Activated CD8-positive, alpha-beta memory T cell treated with anti-CD3 and anti-CD28 coated beads for 36 hours (primary cell): ENCODE measurements around the gene CRTC1. TPM values are rescaled to one million over a fixed set of nuclear protein-coding genes. Genes with fewer than 3 reads are reported as not detected.

Source experiments
- CTCF ChIA-PET: fragments of 350-600 bp; sonication (Branson Sonifier 250); formaldehyde crosslinking; loops from one replicate; lab custom pipeline; 2021; ENCODE audit warnings: antibody characterized with exemption; lab: Charles Lee
- POLR2A ChIA-PET: fragments of 350-600 bp; sonication (Branson Sonifier 250); formaldehyde crosslinking; loops from one replicate; lab custom pipeline; 2021; ENCODE audit warnings: antibody characterized with exemption; lab: Charles Lee
- total RNA-seq, 2 experiments: library from RNA; stranded (reverse); gene quantifications; one replicate each; pipeline ENCODE4 v1.2.3, GENCODE V29; 2021

Gene CRTC1
- total RNA-seq, 2 experiments from 2014 or later = 5.0 to 5.5 TPM

DNA sequence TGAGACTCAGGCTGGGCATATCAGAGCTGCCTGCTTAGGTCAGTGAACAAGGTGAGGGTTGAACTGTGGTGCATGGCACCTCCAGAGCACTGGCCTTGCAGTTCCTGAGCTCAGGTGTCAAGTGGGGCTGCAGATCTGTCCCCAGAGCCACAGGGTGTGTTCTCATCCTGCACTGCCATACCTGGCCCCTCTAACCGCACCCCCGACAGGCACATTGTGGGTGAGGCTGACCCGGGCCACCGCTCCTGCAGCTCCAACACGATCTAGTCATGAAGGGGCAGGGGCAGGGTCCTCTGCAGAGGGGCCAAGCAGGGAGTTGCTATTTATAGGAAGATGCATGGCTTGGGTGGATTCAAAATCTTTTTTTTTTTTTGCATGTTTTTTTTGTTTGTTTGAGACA is 16.7 kb upstream of the CRTC1 start:
- ChIA-PET POLR2A (no interaction called here), CTCF (no interaction called here)

DNA sequence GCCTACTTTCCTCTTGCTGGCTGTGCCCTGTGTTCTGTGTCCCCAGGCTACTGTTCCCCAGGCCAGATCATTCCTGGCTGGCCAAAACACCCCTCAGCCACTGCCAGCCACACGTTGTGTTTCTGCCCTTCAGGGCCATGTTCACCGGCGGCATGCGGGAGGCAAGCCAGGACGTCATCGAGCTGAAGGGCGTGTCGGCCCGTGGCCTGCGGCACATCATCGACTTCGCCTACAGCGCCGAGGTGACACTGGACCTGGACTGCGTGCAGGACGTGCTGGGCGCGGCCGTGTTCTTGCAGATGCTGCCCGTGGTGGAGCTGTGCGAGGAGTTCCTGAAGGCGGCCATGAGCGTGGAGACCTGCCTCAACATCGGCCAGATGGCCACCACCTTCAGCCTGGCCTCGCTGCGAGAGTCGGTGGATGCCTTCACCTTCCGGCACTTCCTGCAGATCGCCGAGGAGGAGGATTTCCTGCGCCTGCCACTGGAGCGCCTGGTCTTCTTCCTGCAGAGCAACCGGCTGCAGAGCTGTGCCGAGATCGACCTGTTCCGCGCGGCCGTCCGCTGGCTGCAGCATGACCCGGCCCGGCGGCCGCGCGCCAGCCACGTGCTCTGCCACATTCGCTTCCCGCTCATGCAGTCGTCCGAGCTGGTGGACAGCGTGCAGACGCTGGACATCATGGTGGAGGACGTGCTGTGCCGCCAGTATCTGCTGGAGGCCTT is 15.8 kb upstream of the CRTC1 start:
- POLR2A ChIA-PET = no interaction called here
- CTCF ChIA-PET = no interaction called here

DNA sequence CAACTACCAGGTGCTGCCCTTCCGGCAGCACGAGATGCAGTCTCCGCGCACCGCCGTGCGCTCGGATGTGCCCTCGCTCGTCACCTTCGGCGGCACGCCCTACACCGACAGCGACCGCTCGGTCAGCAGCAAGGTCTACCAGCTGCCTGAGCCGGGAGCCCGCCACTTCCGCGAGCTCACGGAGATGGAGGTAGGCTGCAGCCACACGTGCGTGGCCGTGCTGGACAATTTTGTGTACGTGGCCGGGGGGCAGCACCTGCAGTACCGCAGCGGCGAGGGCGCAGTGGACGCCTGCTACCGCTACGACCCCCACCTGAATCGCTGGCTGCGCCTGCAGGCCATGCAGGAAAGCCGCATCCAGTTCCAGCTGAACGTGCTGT is 15.2 kb upstream of the CRTC1 start:
- POLR2A ChIA-PET = no interaction called here
- CTCF ChIA-PET = no interaction called here

DNA sequence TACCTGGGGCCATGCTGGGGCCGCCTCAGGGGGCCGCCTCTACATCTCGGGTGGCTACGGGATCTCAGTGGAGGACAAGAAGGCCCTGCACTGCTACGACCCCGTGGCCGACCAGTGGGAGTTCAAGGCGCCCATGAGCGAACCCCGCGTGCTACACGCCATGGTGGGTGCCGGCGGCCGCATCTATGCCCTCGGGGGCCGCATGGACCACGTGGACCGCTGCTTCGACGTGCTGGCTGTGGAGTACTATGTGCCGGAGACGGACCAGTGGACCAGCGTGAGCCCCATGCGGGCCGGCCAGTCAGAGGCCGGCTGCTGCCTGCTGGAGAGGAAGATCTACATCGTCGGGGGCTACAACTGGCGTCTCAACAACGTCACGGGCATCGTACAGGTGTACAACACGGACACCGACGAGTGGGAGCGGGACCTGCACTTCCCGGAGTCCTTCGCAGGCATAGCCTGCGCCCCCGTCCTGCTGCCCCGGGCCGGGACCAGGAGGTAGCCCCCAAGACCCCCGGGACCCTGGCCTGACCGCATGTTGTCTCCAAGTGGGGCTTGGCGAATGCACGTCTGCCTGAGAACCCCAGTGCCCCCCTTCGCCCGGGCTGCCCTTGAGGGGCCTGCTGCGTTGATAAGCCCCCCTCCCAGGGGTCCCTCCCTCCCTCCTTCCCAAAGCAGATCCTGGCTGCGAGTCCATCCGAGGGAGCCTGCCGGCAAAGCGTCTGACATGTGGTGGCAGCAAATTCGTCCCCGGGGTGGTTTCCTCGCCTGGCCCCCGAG is 14.5 kb upstream of the CRTC1 start:
- CTCF ChIA-PET = no interaction called here
- POLR2A ChIA-PET = no interaction called here

DNA sequence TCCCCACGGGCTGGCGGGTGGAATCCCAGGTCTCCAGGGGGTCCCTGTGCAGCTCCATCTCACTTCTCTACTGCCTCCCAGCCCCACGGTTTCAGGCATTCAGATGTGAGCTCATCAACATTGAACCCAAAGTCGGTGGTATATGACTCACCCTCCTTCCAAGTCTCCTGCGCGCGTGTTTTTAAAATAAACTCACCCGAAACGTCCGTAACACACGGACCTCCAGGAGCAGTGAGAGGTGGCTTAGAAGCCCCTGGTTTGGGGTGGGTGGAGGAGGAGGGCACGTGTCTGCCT is 14.0 kb upstream of the CRTC1 start:
- POLR2A ChIA-PET = no interaction called here

DNA sequence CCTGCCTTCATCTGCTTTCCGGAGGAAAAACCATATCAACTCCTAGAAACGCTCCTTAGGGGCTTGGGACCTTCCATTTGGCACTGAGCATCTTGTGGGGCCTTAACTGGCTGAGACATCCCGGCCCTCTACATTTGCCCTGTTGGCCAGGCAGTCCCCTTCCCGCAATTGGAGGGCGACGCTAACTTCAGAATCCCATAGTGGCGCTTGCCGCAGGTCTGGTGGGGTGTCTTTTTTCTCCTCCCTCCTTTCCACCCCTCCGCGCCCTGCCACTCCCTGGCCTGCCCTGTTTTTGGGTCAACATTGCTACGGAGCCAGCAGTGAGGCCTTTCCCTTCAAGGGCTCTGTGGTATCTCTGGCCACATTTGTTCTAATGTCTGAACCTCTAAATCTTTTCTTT is 13.6 kb upstream of the CRTC1 start:
- POLR2A ChIA-PET = no interaction called here
- CTCF ChIA-PET = no interaction called here

More for the DNA sequence above, 14.0 kb upstream of the CRTC1 start:
- CTCF ChIA-PET = no interaction called here

DNA sequence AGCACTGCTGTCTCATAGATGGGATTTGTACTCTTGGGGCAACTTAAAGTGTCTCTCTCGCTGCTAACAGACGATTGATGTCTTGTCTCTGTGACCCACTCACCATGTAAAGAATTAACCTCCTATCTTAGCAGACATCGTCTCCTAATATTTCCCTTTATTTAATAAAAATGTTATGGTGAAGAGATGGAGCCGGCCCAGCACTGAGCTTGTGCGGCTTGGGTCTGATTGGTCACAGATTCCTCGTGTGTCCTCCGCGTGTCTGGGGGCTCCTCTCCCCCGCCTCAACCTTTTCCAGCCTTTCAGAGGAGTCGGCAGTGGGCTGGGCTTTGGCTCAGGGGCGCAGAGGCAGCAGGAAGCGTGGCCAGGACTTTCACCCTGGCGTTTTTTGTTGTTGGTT is 13.2 kb upstream of the CRTC1 start:
- CTCF ChIA-PET = no interaction called here
- POLR2A ChIA-PET = no interaction called here

DNA sequence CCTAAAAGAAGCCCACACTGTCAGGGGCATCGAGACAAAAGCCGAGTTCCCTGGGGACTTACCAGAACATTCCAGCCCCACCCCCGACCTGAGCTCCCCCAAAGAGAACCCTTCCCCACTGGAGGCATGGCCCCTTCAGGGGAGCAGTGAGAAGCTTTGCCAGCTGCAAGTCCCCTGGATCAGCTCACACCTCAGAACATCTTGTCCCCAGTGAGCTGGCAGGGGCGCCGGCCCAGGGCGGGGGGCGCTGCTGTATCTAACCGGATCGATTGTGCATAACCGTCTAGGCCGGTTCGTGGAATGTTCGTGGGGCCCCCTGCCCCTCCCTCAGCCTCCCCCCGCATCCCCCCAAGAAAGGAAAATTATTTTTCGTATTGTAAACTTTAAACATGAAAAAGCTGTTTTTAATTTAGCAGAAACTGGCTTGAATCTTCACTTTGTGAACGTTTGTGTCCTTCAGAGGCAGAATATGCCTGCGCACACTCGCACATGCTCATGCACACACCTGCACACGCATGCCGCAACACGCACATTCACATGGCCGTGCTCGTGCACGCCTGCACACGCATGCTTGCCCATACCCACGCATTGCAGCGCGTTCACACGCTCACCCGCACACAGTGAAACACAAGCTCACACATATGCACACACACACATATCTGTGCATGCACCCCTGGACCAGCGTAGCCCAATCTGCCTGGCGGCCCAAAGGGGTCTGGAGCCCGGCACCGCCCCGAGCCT is 12.0 kb upstream of the CRTC1 start:
- POLR2A ChIA-PET = no interaction called here
- CTCF ChIA-PET = interaction anchor here (1.2 kb wide), 1 partner anchor 78 kb away, joined by 3 read pairs; no protein-coding TSS in a partner anchor

DNA sequence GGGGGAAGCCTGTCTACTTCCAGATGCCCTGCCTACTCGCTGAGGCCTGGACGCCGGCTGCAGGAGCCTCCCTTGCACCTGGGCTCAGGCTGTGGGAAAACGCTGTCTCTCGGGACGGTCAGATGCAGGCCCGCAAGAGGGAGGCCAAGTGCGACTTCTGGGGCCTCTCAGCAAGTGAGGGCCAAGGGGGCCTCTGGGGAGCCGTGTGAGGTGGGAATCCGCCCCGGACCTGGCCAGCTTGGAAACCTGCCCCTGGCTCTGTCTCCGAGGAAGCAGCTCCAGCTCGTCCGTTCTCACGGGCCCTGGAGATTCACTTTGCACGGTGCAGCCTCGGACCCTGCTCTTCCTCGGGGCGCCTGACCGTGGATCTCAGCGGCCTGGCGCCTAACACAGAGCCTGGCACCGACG is 11.4 kb upstream of the CRTC1 start:
- ChIA-PET CTCF (interaction anchor here (1.2 kb wide), 1 partner anchor 78 kb away, joined by 3 read pairs; no protein-coding TSS in a partner anchor), POLR2A (no interaction called here)

DNA sequence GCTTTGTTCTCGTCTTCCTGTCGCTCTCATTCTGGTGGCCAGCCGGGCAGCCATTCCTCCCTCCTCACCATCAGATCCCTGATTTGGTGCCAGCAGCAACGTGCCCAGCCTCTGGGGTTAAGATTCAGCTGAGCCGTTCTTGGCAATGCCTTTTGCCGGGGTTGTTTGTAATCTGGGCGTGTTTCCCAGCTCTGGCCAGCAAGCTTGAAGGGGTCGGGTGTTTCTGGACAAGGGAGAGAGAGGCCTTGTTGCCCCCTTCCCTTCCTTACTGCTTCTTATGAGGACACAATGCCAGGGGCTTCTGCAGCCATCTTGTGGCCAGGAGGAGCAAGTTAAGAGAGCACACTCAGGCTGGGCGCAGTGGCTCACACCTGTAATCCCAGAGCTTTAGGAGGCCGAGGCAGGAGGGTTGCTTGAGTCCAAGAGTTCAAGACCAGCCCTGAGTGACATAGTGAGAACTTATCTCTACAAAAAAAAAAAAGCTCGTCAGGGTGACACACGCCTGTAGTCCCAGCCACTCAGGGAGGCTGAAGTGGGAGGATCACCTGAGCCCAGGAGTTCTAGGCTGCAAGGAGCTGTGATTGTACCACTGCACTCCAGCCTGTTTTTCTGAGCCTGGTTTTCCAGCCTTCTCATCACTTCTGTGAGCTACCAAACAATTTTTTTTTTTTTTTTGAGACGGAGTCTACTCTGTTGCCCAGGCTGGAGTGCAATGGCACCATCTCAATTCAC is 10.7 kb upstream of the CRTC1 start:
- POLR2A ChIA-PET = no interaction called here
- CTCF ChIA-PET = no interaction called here

DNA sequence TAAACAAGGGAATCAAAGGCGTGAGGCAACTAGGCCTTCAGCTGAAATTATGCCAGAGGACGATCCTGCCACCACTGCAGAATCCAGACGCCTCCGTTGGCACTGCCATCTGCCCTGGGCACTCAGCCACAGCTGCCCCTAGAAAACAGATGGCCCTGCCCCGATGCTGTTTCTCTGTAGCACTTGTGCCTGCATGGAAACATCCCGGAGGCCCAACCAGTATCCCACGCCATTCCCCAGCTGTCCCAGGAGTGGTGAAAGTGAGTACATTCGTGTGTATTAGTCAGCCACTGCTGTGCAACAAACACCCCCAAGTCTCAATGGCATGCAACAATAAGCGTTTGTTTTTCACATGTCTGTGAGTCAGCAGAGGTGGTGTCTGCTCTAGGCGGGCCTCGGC is 8.9 kb upstream of the CRTC1 start:
- ChIA-PET CTCF (interaction anchor here (0.6 kb wide), 1 partner anchor 18 kb away, joined by 3 read pairs; no protein-coding TSS in a partner anchor), POLR2A (interaction anchor here (0.5 to 0.7 kb wide), 3 partner anchors 14 to 390 kb away, joined by 4 to 6 read pairs (median 5); no protein-coding TSS in a partner anchor)

DNA sequence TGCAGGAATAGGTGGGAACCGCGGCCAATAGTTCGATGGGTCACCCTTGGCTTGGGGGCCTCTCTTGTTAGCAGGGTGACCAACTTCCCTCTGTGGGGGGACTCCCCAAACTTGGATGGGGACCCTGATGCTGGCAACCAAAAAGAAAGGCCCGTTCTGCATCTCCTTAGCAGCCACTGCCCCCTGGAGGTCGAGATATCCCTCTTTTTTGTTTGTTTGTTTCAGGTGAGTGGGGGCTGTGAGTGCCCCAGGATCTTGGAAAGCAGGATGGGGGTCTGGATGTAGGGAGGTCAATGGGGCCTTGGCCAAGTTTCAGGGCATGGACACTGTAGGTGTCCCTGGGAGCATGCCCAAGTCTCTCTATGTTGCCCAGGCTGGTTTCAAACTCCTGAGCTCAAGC is 7.7 kb upstream of the CRTC1 start:
- POLR2A ChIA-PET = no interaction called here
- CTCF ChIA-PET = interaction anchor here (1.2 to 1.4 kb wide), 2 partner anchors 18 to 86 kb away, joined by 3 read pairs; no protein-coding TSS in a partner anchor

DNA sequence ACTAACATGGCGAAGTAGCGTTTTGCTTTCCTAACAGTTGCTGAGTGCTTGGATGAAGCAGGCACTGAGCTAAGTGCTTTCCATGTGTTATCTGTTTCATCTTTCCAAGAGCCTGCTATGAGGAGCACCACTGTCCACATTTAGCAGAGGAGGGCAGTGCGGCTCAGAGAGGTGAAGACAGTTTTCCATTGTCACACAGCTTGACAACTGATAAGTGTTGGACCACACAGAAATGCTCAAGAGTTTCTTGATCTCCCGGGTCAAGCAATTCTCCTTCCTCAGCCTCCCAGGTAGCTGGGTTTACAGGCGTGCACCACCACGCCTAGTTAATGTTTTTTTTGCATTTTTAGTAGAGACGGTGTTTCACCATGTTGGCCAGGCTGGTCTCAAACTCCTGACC is 6.8 kb upstream of the CRTC1 start:
- ChIA-PET POLR2A (no interaction called here), CTCF (interaction anchor here (1.2 to 1.4 kb wide), 2 partner anchors 17 to 87 kb away, joined by 3 read pairs; no protein-coding TSS in a partner anchor)

DNA sequence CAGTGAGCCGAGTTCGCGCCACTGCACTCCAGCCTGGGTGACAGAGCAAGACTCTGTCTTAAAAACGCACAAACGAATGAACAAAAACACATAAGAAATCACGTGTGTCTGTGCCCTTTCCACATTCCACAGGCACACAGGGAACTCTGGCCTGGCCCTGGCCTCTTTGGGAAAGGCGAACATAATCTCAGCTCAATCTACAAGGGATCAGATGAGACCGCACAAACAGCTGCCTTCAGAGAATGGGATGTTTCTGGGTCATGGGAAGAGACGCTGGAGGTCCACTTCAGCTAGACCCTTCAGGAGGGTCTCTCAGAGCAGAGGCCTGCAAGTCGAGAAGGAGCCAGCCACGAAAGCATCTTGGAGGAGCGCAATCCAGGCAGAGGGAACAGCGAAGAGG is 6.3 kb upstream of the CRTC1 start:
- POLR2A ChIA-PET = no interaction called here
- CTCF ChIA-PET = interaction anchor here (1.4 kb wide), 1 partner anchor 16 kb away, joined by 3 read pairs; no protein-coding TSS in a partner anchor

DNA sequence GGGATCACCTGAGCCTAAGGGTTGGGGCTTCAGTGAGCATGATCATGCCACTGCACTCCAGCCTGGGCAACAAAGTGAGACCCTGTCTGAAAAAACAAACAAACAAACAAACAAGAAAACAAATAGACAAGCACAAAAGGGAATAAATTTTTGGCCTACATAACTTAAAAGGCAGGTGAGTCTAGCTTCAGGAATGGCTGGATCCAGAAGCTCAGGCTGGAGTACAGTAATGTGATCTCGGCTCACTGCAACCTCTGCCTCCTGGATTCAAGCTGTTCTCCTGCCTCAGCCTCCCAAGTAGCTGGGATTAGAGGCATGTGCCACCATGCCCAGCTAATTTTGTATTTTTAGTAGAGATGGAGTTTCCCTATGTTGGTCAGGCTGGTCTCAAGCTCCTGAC is 3.3 kb upstream of the CRTC1 start:
- ChIA-PET CTCF (interaction anchor here (0.6 kb wide), 1 partner anchor 143 kb away, joined by 3 read pairs; no protein-coding TSS in a partner anchor), POLR2A (interaction anchor here (0.6 kb wide), 1 partner anchor 92 kb away, joined by 6 read pairs; no protein-coding TSS in a partner anchor)

DNA sequence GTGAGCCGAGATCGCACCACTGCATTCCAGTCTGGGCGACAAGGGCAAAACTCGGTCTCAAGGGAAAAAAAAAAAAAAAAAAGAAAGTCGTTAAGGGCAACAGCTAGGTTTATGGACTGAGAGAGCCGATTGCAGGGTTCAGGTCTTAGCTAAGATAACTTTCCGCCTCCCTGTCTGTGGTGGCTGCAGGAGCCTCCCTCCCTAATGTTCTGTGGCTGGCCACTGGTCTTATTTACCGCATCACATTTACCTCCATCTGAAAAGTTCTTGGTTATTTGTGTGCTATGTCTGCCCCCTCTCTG is 722 bp upstream of the CRTC1 start:
- ChIA-PET POLR2A (no interaction called here), CTCF (interaction anchor here (0.7 kb wide), 1 partner anchor 602 kb away, joined by 3 read pairs; no protein-coding TSS in a partner anchor)

DNA sequence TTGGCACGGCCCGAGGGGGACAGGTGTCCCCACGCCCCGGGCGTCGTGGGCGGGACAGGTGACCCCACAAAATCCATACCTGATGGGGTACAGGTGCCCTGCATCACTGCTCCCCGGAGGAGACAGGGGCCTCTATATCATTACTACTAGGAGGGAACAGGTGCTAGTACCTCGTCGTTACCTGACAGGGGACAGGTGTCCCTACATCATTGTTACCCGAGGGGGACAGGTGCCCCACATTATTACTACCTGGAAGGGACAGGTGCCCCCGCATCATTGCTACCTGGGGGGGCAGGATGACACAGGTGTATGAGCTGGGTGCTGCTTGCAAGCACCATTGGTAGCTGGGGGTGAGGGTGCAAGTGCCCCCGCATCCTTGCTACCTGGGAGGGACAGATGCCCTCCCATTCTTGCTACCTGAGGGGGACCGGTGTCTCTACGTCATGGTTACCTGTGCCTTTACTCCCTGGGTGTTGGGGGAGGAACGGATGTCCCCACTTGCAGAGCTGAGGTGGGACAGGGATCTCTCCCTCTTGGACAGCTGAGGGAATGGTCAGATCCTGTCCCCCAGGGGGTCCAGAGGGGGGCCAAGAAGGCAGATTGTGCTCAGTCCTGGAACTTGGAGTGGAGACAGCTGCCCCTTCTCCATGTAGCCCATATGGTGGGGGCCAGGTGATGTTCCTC is 620 bp downstream of the CRTC1 start:
- ChIA-PET CTCF (no interaction called here), POLR2A (no interaction called here)

DNA sequence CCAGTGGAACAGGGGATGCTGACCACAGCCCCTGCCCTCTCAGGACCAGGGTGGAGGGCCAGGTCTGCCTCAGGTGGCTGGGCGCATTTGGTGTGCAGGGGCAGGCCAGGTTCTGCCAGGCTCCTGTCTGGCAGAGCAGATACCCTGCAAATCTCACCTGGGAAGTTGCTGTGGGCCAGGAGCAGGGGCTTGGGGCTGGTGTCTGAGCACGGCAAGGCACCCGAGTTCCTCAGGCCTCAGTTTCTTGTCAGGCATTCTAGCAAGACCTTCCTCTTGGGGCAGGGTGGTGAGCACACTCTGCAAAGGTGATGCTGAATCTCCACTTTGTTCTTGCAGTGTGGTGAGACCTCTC is 1.1 kb downstream of the CRTC1 start:
- ChIA-PET POLR2A (no interaction called here), CTCF (interaction anchor here (1.5 kb wide), 1 partner anchor 112 kb away, joined by 3 read pairs; no protein-coding TSS in a partner anchor)
